ENCODE results near the gene WFDC2.

- TF ChIP-seq CTCF (IDR thresholded peaks at IDR 0.05; ENCODE audit: borderline replicate concordance, extremely low read depth, low read length, poor library complexity, severe bottlenecking): no peak
- no peak for TF ChIP-seq EZH2 (IDR thresholded peaks at IDR 0.05; ENCODE audit: borderline replicate concordance, low read depth, low read length, severe bottlenecking)
These were observed 15.1 kb downstream of the WFDC2 start for GRCh38 chr20:45484676-45485075.

Data from DND-41 (cell line).